ENCODE results near the gene DDIT3. TPM values are rescaled to one million over a fixed set of nuclear protein-coding genes. Genes with fewer than 3 reads are reported as not detected.

The DDIT3 gene
- total and polyA plus RNA-seq, 2 donors (not counting 1 experiment from before 2014, with no cell fraction given): 57.8 to 265 TPM

GRCh38 chr12:57474862-57475261 is 45.5 kb downstream of the DDIT3 start:
- H3K27ac ChIP-seq (ENCODE audit: insufficient read depth, low read length): no peak overlapping the region
- no peaks in the 10 kb centered on the region for H3K4me1 ChIP-seq (ENCODE audit: control insufficient read depth, extremely low read depth, insufficient read depth, low read length)
- no peak for DNase-seq (ENCODE audit: low read depth in 2 of 2)
- H3K9ac ChIP-seq (ENCODE audit: insufficient read depth, low read length): no peak overlapping the region
- H3K4me2 ChIP-seq (ENCODE audit: extremely low read depth, insufficient read depth, low read length): no peak overlapping the region
- peaks cover 54% of the 10 kb centered on the region for H3K27me3 ChIP-seq (ENCODE audit: control insufficient read depth, insufficient read depth, low read length)
- TF ChIP-seq EZH2 (IDR thresholded peaks at IDR 0.05; ENCODE audit: low read length, missing control alignments) (peak; percentile 68), CTCF (conservative IDR thresholded peaks at IDR 0.05 in 1 of 2, IDR thresholded peaks at IDR 0.05 in 1 of 2; ENCODE audit: low read depth in 1 of 2, low read length in 2 of 2) (no peak)
- H3K9me3 ChIP-seq (ENCODE audit: control insufficient read depth, insufficient read depth, low read depth, low read length): no peaks in the 10 kb centered on the region
- H4K20me1 ChIP-seq (ENCODE audit: control insufficient read depth, extremely low read depth, insufficient read depth, low read length): no peaks in the 10 kb centered on the region
- no peak overlapping the region for H2AFZ ChIP-seq (ENCODE audit: low read length)
- no peak overlapping the region for H3K4me3 ChIP-seq (replicated peaks in 1 of 4; ENCODE audit: control extremely low read depth in 1 of 4, insufficient read depth in 1 of 4, low read depth in 3 of 4, low read length in 4 of 4)
- no peaks in the 10 kb centered on the region for H3K36me3 ChIP-seq (ENCODE audit: control insufficient read depth, insufficient read depth, low read length)
- no peaks in the 10 kb centered on the region for H3K79me2 ChIP-seq (ENCODE audit: control insufficient read depth, insufficient read depth, low read length)

- TF ChIP-seq EZH2 (IDR thresholded peaks at IDR 0.05; ENCODE audit: low read length, missing control alignments) (no peak), CTCF (conservative IDR thresholded peaks at IDR 0.05 in 1 of 2, IDR thresholded peaks at IDR 0.05 in 1 of 2; ENCODE audit: low read depth in 1 of 2, low read length in 2 of 2) (no peak)
- Histone ChIP-seq H2AFZ (ENCODE audit: low read length) (no peak overlapping the region), H3K36me3 (ENCODE audit: control insufficient read depth, insufficient read depth, low read length) (no peaks in the 10 kb centered on the region), H3K27me3 (ENCODE audit: control insufficient read depth, insufficient read depth, low read length) (peaks cover 53% of the 10 kb centered on the region), H3K9ac (ENCODE audit: insufficient read depth, low read length) (no peak overlapping the region), H3K4me2 (ENCODE audit: extremely low read depth, insufficient read depth, low read length) (no peak overlapping the region), H3K79me2 (ENCODE audit: control insufficient read depth, insufficient read depth, low read length) (no peaks in the 10 kb centered on the region), H3K4me1 (ENCODE audit: control insufficient read depth, extremely low read depth, insufficient read depth, low read length) (no peaks in the 10 kb centered on the region), H4K20me1 (ENCODE audit: control insufficient read depth, extremely low read depth, insufficient read depth, low read length) (no peaks in the 10 kb centered on the region), H3K9me3 (ENCODE audit: control insufficient read depth, insufficient read depth, low read depth, low read length) (no peaks in the 10 kb centered on the region), H3K4me3 (replicated peaks in 1 of 4; ENCODE audit: control extremely low read depth in 1 of 4, insufficient read depth in 1 of 4, low read depth in 3 of 4, low read length in 4 of 4) (no peak overlapping the region), H3K27ac (ENCODE audit: insufficient read depth, low read length) (no peak overlapping the region)
- DNase-seq (ENCODE audit: low read depth in 2 of 2): no peak
These were observed 45.9 kb downstream of the DDIT3 start for GRCh38 chr12:57474430-57474829.

GRCh38 chr12:57473886-57474285 is 46.4 kb downstream of the DDIT3 start:
- DNase-seq (ENCODE audit: low read depth in 2 of 2): no peak
- no peaks in the 10 kb centered on the region for H3K79me2 ChIP-seq (ENCODE audit: control insufficient read depth, insufficient read depth, low read length)
- H3K9me3 ChIP-seq (ENCODE audit: control insufficient read depth, insufficient read depth, low read depth, low read length): no peaks in the 10 kb centered on the region
- no peak overlapping the region for H3K4me3 ChIP-seq (replicated peaks in 1 of 4; ENCODE audit: control extremely low read depth in 1 of 4, insufficient read depth in 1 of 4, low read depth in 3 of 4, low read length in 4 of 4)
- H3K9ac ChIP-seq (ENCODE audit: insufficient read depth, low read length): no peak overlapping the region
- H2AFZ ChIP-seq (ENCODE audit: low read length): no peak overlapping the region
- no peaks in the 10 kb centered on the region for H4K20me1 ChIP-seq (ENCODE audit: control insufficient read depth, extremely low read depth, insufficient read depth, low read length)
- H3K4me1 ChIP-seq (ENCODE audit: control insufficient read depth, extremely low read depth, insufficient read depth, low read length): no peaks in the 10 kb centered on the region
- TF ChIP-seq EZH2 (IDR thresholded peaks at IDR 0.05; ENCODE audit: low read length, missing control alignments): no peak
- no peak for TF ChIP-seq CTCF (conservative IDR thresholded peaks at IDR 0.05 in 1 of 2, IDR thresholded peaks at IDR 0.05 in 1 of 2; ENCODE audit: low read depth in 1 of 2, low read length in 2 of 2)
- peaks cover 55% of the 10 kb centered on the region for H3K27me3 ChIP-seq (ENCODE audit: control insufficient read depth, insufficient read depth, low read length)
- H3K27ac ChIP-seq (ENCODE audit: insufficient read depth, low read length): no peak overlapping the region
- H3K4me2 ChIP-seq (ENCODE audit: extremely low read depth, insufficient read depth, low read length): no peak overlapping the region
- H3K36me3 ChIP-seq (ENCODE audit: control insufficient read depth, insufficient read depth, low read length): no peaks in the 10 kb centered on the region
